A549 (cell line): ENCODE measurements around the gene PCGF3. TPM values are rescaled to one million over a fixed set of nuclear protein-coding genes. Genes with fewer than 3 reads are reported as not detected.

Source experiments
- ATAC-seq, 2 experiments: fragments of 200-7000 bp in 1 of 2; fragments of >200 bp in 1 of 2; cut with Nextera tagmentation in 1 of 2; cut with Tn5 transposase in 1 of 2; 3 replicates each; pipeline versions ENCODE4 v1.8.0 to v1.9.1; 2018 to 2020; ENCODE audit warnings: mild to moderate bottlenecking in 1 of 2, moderate library complexity in 1 of 2
- CTCF ChIA-PET: fragments of 300-600 bp; sonication (Branson Sonifier 250); formaldehyde crosslinking; extraction: SDS; loops from one replicate; lab custom pipeline; 2021; ENCODE audit warnings: antibody characterized with exemption, inconsistent platforms; lab: Yijun Ruan, JAX
- POLR2A ChIA-PET: fragments of 350-600 bp; formaldehyde crosslinking; extraction: SDS; loops from one replicate; lab custom pipeline; 2021; ENCODE audit warnings: antibody characterized with exemption, inconsistent platforms; lab: Yijun Ruan, JAX
- DNase-seq, 2 experiments: peaks; one replicate each; pipeline versions ENCODE4 v3.0.0 to v3.0.0-alpha.2; 2011 to 2016; ENCODE audit warnings: low read depth in 1 of 2, low spot score in 1 of 2
- FAIRE-seq: peaks from 2 replicates; lab custom pipeline; 2011; peaks lifted over from hg19 to GRCh38; lab: Jason Lieb, UNC
- H3K27ac ChIP-seq, 2 experiments: fragments of >200 bp; sonication (Bioruptor Twin); formaldehyde crosslinking; 3 replicates each; pipeline ENCODE4 v1.5.1; 2016 to 2017
- H3K4me1 ChIP-seq: fragments of >200 bp; sonication (Bioruptor Twin); formaldehyde crosslinking; 3 replicates; pipeline ENCODE4 v1.6.1; 2016
- H3K4me2 ChIP-seq: fragments of >200 bp; sonication (Bioruptor Twin); formaldehyde crosslinking; 3 replicates; pipeline ENCODE4 v1.6.1; 2016
- H3K4me3 ChIP-seq: fragments of >200 bp; sonication (Bioruptor Twin); formaldehyde crosslinking; 3 replicates; pipeline ENCODE4 v1.5.1; 2016
- H3K9me3 ChIP-seq: fragments of >200 bp; sonication (Bioruptor Twin); formaldehyde crosslinking; 3 replicates; pipeline ENCODE4 v1.6.1; 2016
- BHLHE40 ChIP-seq: IDR thresholded peaks from 2 replicates; pipeline ENCODE4 v1.6.1; 2012; ENCODE audit warnings: low read depth, low read length, inconsistent platforms
- CBX2 ChIP-seq: fragments of 200-600 bp; sonication (generic); IDR thresholded peaks from 2 replicates; pipeline ENCODE4 v1.6.1; 2016; ENCODE audit warnings: low read depth, mild to moderate bottlenecking, borderline replicate concordance
- CBX8 ChIP-seq: fragments of 200-600 bp; sonication (generic); IDR thresholded peaks from 2 replicates; pipeline ENCODE4 v1.6.1; 2016
- CEBPB ChIP-seq, 2 experiments: fragments of >200 bp in 1 of 2; sonication (Bioruptor Twin) in 1 of 2; formaldehyde crosslinking in 1 of 2; IDR thresholded peaks; 2 replicates each; pipeline ENCODE4 v1.6.1; 2012 to 2016
- CHD4 ChIP-seq: fragments of 200-600 bp; sonication (generic); IDR thresholded peaks from 2 replicates; pipeline ENCODE4 v1.6.1; 2016; ENCODE audit warnings: antibody characterized with exemption, mild to moderate bottlenecking, borderline replicate concordance
- CTCF ChIP-seq: fragments of >200 bp; sonication (Bioruptor Twin); formaldehyde crosslinking; IDR thresholded peaks from 3 replicates; pipeline ENCODE4 v1.5.1; 2016
- EHF ChIP-seq: fragments of 250-450 bp; sonication (Bioruptor Pico); IDR thresholded peaks from 2 replicates; pipeline ENCODE4 v1.5.0; 2020; ENCODE audit warnings: mild to moderate bottlenecking
- EHMT2 ChIP-seq: fragments of 200-600 bp; sonication (generic); IDR thresholded peaks from 2 replicates; pipeline ENCODE4 v1.6.1; 2016; ENCODE audit warnings: antibody characterized with exemption, low read depth, mild to moderate bottlenecking, moderate library complexity
- ESRRA ChIP-seq: fragments of 150-350 bp; IDR thresholded peaks from 2 replicates; pipeline ENCODE4 v1.6.1; 2014; ENCODE audit warnings: mild to moderate bottlenecking, low read length, borderline replicate concordance
- FOXS1 ChIP-seq: fragments of 250-450 bp; sonication (Bioruptor Pico); IDR thresholded peaks from 2 replicates; pipeline ENCODE4 v1.5.0; 2020; ENCODE audit warnings: mild to moderate bottlenecking, moderate library complexity
- HDAC2 ChIP-seq: fragments of 200-600 bp; sonication (generic); IDR thresholded peaks from 2 replicates; pipeline ENCODE4 v1.6.1; 2016
- HOXB5 ChIP-seq: fragments of 250-450 bp; sonication (Bioruptor Pico); IDR thresholded peaks from 2 replicates; pipeline ENCODE4 v1.5.0; 2020; ENCODE audit warnings: mild to moderate bottlenecking, moderate library complexity
- JUN ChIP-seq, 2 experiments: fragments of >200 bp; sonication (Bioruptor Twin); formaldehyde crosslinking; IDR thresholded peaks; 2 replicates in 1 of 2; 3 replicates in 1 of 2; pipeline ENCODE4 v1.6.1; 2016 to 2017
- JUNB ChIP-seq: fragments of >200 bp; sonication (Bioruptor Twin); formaldehyde crosslinking; IDR thresholded peaks from 2 replicates; pipeline ENCODE4 v1.6.1; 2016
- KDM5A ChIP-seq: fragments of 200-600 bp; sonication (generic); IDR thresholded peaks from 2 replicates; pipeline ENCODE4 v1.6.1; 2016; ENCODE audit warnings: antibody characterized with exemption, mild to moderate bottlenecking
- MAZ ChIP-seq: fragments of 150-350 bp; IDR thresholded peaks from 2 replicates; pipeline ENCODE4 v1.6.1; 2014; ENCODE audit warnings: antibody characterized with exemption, low read depth, low read length, borderline replicate concordance
- NPAS2 ChIP-seq: fragments of 250-450 bp; sonication (Bioruptor Pico); IDR thresholded peaks from 2 replicates; pipeline ENCODE4 v1.8.0; 2022; ENCODE audit warnings: mild to moderate bottlenecking, moderate library complexity, borderline replicate concordance
- NR3C1 ChIP-seq: fragments of >200 bp; sonication (Bioruptor Twin); formaldehyde crosslinking; IDR thresholded peaks from 3 replicates; pipeline ENCODE4 v1.6.1; 2017
- POLR2A ChIP-seq: IDR thresholded peaks from 2 replicates; pipeline ENCODE4 v1.6.1; 2012; ENCODE audit warnings: mild to moderate bottlenecking, low read length
- POLR2AphosphoS2 ChIP-seq: conservative IDR thresholded peaks from 2 replicates; pipeline ENCODE4 v1.6.1; 2012; ENCODE audit warnings: low read length, improper control_type of control experiment, inconsistent platforms
- RAD21 ChIP-seq, 2 experiments: fragments of >200 bp in 1 of 2; sonication (Bioruptor Twin) in 1 of 2; formaldehyde crosslinking in 1 of 2; IDR thresholded peaks in 1 of 2; conservative IDR thresholded peaks in 1 of 2; 2 replicates in 1 of 2; 3 replicates in 1 of 2; pipeline ENCODE4 v1.6.1; 2012 to 2018; ENCODE audit warnings: inconsistent platforms in 1 of 2
- RARB ChIP-seq: fragments of 250-450 bp; sonication (Bioruptor Pico); IDR thresholded peaks from 2 replicates; pipeline ENCODE4 v1.8.0; 2021; ENCODE audit warnings: mild to moderate bottlenecking, moderate library complexity
- SMC3 ChIP-seq: fragments of >200 bp; sonication (Bioruptor Twin); formaldehyde crosslinking; IDR thresholded peaks from 3 replicates; pipeline ENCODE4 v1.6.1; 2018; ENCODE audit warnings: inconsistent platforms
- SREBF2 ChIP-seq: fragments of 450-650 bp; IDR thresholded peaks from 2 replicates; pipeline ENCODE4 v1.6.1; 2014; ENCODE audit warnings: mild to moderate bottlenecking, moderate library complexity
- ZC3H11A ChIP-seq: fragments of 450-650 bp; IDR thresholded peaks from 2 replicates; pipeline ENCODE4 v1.6.1; 2014; ENCODE audit warnings: antibody characterized with exemption, mild to moderate bottlenecking
- WGBS: methylation state at CpG from one replicate; pipeline ENCODE4 v1.1.6; 2017; ENCODE audit errors: missing lambda C conversion rate; 5-methylcytosine and 5-hydroxymethylcytosine counted together
- polyA plus RNA-seq, 4 experiments: library from polyadenylated mRNA; depleted of rRNA in 3 of 4; stranded (reverse); fragments of >200 nt; fragmentation: RNase III in 1 of 4; extraction: RNeasy Plus Mini Kit Qiagen cat#74134 plus additional on column Dnase treatment in 1 of 4; gene quantifications; 2 replicates in 3 of 4; 3 replicates in 1 of 4; pipeline ENCODE4 v1.2.3, GENCODE V29; 2011 to 2017
- TF ChIP-seq, protein P1 (sequence below): fragments of >200 bp; sonication (Bioruptor Twin); formaldehyde crosslinking; IDR thresholded peaks from 2 replicates; pipeline ENCODE4 v1.6.1; 2016
- TF ChIP-seq, protein P2 (sequence below): fragments of 200-600 bp; sonication (generic); IDR thresholded peaks from 2 replicates; pipeline ENCODE4 v1.6.1; 2016; ENCODE audit warnings: antibody characterized with exemption, mild to moderate bottlenecking, moderate library complexity
- TF ChIP-seq, protein P3 (sequence below): IDR thresholded peaks from 2 replicates; pipeline ENCODE4 v1.6.1; 2012; ENCODE audit warnings: low read depth, borderline replicate concordance
- TF ChIP-seq, protein P4 (sequence below): fragments of 450-650 bp; IDR thresholded peaks from 2 replicates; pipeline ENCODE4 v1.6.1; 2014; ENCODE audit warnings: antibody characterized with exemption
- TF ChIP-seq, protein P5 (sequence below): IDR thresholded peaks from 2 replicates; pipeline ENCODE4 v1.6.1; 2012

Gene PCGF3
- polyA plus RNA-seq, 2 of the 4 experiments (the other 2 are of a cell fraction): 15.9 to 21.0 TPM

- Histone ChIP-seq H3K4me2 (no peak overlapping the region), H3K27ac (no peak overlapping the region), H3K4me1 (peaks cover 5% of the 10 kb centered on the region; the same call in 1 of the 3 replicates), H3K9me3 (no peaks in the 10 kb centered on the region), H3K4me3 (no peak overlapping the region)
- no peak for DNase-seq
- 93% methylated on average over 8 of the region's 13 CpGs for WGBS
- ATAC-seq: no peak
- TF ChIP-seq CBX2 (no peak), KDM5A (no peak), CHD4 (no peak), ZC3H11A (no peak), HOXB5 (CRISPR knock-in tag) (no peak), MAZ (no peak), RAD21 (conservative IDR thresholded peaks at IDR 0.05 in 1 of 2, IDR thresholded peaks at IDR 0.05 in 1 of 2) (no peak), CBX8 (no peak), POLR2A (no peak), JUN (IDR thresholded peaks at IDR 0.05) (no peak), POLR2AphosphoS2 (no peak), JUNB (no peak), RARB (CRISPR knock-in tag) (no peak), ESRRA (no peak), EHMT2 (no peak), CEBPB (IDR thresholded peaks at IDR 0.05) (no peak)
- TF ChIP-seq, protein P1, sequence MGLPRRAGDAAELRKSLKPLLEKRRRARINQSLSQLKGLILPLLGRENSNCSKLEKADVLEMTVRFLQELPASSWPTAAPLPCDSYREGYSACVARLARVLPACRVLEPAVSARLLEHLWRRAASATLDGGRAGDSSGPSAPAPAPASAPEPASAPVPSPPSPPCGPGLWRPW: no peak
- TF ChIP-seq, protein P2, sequence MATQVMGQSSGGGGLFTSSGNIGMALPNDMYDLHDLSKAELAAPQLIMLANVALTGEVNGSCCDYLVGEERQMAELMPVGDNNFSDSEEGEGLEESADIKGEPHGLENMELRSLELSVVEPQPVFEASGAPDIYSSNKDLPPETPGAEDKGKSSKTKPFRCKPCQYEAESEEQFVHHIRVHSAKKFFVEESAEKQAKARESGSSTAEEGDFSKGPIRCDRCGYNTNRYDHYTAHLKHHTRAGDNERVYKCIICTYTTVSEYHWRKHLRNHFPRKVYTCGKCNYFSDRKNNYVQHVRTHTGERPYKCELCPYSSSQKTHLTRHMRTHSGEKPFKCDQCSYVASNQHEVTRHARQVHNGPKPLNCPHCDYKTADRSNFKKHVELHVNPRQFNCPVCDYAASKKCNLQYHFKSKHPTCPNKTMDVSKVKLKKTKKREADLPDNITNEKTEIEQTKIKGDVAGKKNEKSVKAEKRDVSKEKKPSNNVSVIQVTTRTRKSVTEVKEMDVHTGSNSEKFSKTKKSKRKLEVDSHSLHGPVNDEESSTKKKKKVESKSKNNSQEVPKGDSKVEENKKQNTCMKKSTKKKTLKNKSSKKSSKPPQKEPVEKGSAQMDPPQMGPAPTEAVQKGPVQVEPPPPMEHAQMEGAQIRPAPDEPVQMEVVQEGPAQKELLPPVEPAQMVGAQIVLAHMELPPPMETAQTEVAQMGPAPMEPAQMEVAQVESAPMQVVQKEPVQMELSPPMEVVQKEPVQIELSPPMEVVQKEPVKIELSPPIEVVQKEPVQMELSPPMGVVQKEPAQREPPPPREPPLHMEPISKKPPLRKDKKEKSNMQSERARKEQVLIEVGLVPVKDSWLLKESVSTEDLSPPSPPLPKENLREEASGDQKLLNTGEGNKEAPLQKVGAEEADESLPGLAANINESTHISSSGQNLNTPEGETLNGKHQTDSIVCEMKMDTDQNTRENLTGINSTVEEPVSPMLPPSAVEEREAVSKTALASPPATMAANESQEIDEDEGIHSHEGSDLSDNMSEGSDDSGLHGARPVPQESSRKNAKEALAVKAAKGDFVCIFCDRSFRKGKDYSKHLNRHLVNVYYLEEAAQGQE: no peak
- TF ChIP-seq, protein P3, sequence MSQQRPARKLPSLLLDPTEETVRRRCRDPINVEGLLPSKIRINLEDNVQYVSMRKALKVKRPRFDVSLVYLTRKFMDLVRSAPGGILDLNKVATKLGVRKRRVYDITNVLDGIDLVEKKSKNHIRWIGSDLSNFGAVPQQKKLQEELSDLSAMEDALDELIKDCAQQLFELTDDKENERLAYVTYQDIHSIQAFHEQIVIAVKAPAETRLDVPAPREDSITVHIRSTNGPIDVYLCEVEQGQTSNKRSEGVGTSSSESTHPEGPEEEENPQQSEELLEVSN: no peak
- TF ChIP-seq, protein P4, sequence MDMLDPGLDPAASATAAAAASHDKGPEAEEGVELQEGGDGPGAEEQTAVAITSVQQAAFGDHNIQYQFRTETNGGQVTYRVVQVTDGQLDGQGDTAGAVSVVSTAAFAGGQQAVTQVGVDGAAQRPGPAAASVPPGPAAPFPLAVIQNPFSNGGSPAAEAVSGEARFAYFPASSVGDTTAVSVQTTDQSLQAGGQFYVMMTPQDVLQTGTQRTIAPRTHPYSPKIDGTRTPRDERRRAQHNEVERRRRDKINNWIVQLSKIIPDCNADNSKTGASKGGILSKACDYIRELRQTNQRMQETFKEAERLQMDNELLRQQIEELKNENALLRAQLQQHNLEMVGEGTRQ: no peak
- FAIRE-seq: no peak
- ChIA-PET CTCF (no interaction called here), POLR2A (no interaction called here)
Measured at GRCh38 chr4:710916-711315, 5.3 kb downstream of the PCGF3 start.

DNA sequence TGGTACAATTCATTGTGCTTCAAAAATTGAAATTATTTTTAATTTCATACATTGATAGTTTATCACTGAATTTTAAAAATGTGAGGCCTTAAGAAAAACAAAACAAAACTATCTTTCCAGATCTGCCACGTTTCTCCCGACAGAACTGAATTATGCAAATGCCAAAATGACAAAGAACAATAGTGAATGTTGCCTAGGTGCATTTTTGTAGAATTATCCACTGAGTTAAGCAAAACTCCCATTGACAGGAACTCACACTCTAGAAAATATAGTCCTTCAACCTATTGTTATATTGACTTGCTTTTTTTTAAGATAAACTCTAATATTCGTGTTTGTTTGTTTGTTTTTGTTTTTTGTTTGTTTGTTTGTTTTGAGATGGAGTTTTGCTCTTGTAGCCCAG lies 6.5 kb downstream of the PCGF3 start:
- no peak overlapping the region for H3K4me3 ChIP-seq
- no peak for DNase-seq
- CTCF ChIA-PET: no interaction called here
- no peak overlapping the region for H3K27ac ChIP-seq
- ATAC-seq: no peak
- 75% methylated on average over 3 of the region's 3 CpGs for WGBS
- no peak overlapping the region for H3K4me2 ChIP-seq
- no peaks in the 10 kb centered on the region for H3K9me3 ChIP-seq
- FAIRE-seq: no peak
- peaks cover 1% of the 10 kb centered on the region; the same call in 1 of the 3 replicates for H3K4me1 ChIP-seq
- POLR2A ChIA-PET: no interaction called here
- TF ChIP-seq, protein P5, sequence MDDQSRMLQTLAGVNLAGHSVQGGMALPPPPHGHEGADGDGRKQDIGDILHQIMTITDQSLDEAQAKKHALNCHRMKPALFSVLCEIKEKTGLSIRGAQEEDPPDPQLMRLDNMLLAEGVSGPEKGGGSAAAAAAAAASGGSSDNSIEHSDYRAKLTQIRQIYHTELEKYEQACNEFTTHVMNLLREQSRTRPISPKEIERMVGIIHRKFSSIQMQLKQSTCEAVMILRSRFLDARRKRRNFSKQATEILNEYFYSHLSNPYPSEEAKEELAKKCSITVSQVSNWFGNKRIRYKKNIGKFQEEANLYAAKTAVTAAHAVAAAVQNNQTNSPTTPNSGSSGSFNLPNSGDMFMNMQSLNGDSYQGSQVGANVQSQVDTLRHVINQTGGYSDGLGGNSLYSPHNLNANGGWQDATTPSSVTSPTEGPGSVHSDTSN: no peak
- TF ChIP-seq POLR2AphosphoS2 (no peak), HDAC2 (no peak), NPAS2 (CRISPR knock-in tag) (no peak), JUNB (no peak), EHF (CRISPR knock-in tag) (no peak), HOXB5 (CRISPR knock-in tag) (no peak), CTCF (no peak), SREBF2 (no peak), NR3C1 (no peak), FOXS1 (CRISPR knock-in tag) (no peak), SMC3 (no peak), BHLHE40 (no peak), CBX2 (no peak)
- TF ChIP-seq, protein P1: no peak
